Endothelial cell of umbilical vein (primary cell): ENCODE data around the gene SERPINA1. TPM values are rescaled to one million over a fixed set of nuclear protein-coding genes. Genes with fewer than 3 reads are reported as not detected.

ENCODE experiments used
- BruUV-seq: library from RNA; stranded (reverse); fragments of 400-500 nt; replicated peaks from 2 replicates; lab custom pipeline; 2021; lab: Mats Ljungman, UMichigan
- CTCF ChIA-PET: fragments of 300-600, 350-600 bp; sonication (Branson Sonifier 250); formaldehyde crosslinking; loops from one replicate; lab custom pipeline; 2021; ENCODE audit warnings: antibody characterized with exemption, inconsistent platforms; lab: Charles Lee
- POLR2A ChIA-PET: fragments of 300-600, 350-600 bp; sonication (Branson Sonifier 250); formaldehyde crosslinking; loops from one replicate; lab custom pipeline; 2021; ENCODE audit warnings: antibody characterized with exemption, inconsistent platforms; lab: Charles Lee
- DNase-seq: peaks from one replicate; pipeline ENCODE4 v3.0.0-alpha.2; 2011; ENCODE audit warnings: low read depth, low spot score
- FAIRE-seq: peaks from 2 replicates; lab custom pipeline; 2011; peaks lifted over from hg19 to GRCh38; lab: Jason Lieb, UNC
- H2AFZ ChIP-seq: 2 replicates; pipeline ENCODE4 v1.6.0; 2012; ENCODE audit warnings: low read depth, low read length, control low read depth, inconsistent platforms
- H3K27ac ChIP-seq: 2 replicates; pipeline ENCODE4 v1.5.1; 2011; ENCODE audit warnings: low read depth, mild to moderate bottlenecking, control low read depth, low read length, moderate library complexity; ENCODE audit not compliant: insufficient read depth
- H3K27me3 ChIP-seq, 2 experiments: 2 replicates each; pipeline versions ENCODE4 v1.6.0 to v1.6.1; 2011; ENCODE audit warnings: low read length in 2 of 2, mixed read lengths in 1 of 2; ENCODE audit not compliant: control insufficient read depth in 2 of 2, insufficient read depth in 2 of 2
- H3K36me3 ChIP-seq, 2 experiments: 2 replicates in 1 of 2; 3 replicates in 1 of 2; pipeline ENCODE4 v1.5.1; 2011; ENCODE audit warnings: low read length in 2 of 2, mild to moderate bottlenecking in 1 of 2, moderate library complexity in 1 of 2; ENCODE audit not compliant: control insufficient read depth in 2 of 2, insufficient read depth in 2 of 2; ENCODE audit errors: extremely low read depth in 1 of 2
- H3K4me1 ChIP-seq: 3 replicates; pipeline ENCODE4 v1.5.1; 2011; ENCODE audit warnings: mild to moderate bottlenecking, low read length; ENCODE audit not compliant: control insufficient read depth, insufficient read depth; ENCODE audit errors: extremely low read depth
- H3K4me2 ChIP-seq: 2 replicates; pipeline ENCODE4 v1.6.1; 2011; ENCODE audit warnings: low read length, control low read depth, mixed read lengths; ENCODE audit not compliant: insufficient read depth
- H3K4me3 ChIP-seq, 3 experiments: fragments of 200-600 bp in 1 of 3; sonication (generic), shearing (Covaris generic) in 1 of 3; replicated peaks in 1 of 3; 2 replicates each; pipeline ENCODE4 v1.5.1; 2011 to 2016; ENCODE audit warnings: control low read depth in 3 of 3, low read length in 3 of 3, mild to moderate bottlenecking in 2 of 3, inconsistent platforms in 1 of 3, low read depth in 1 of 3, moderate library complexity in 1 of 3; ENCODE audit not compliant: insufficient read depth in 1 of 3
- H3K79me2 ChIP-seq: 2 replicates; pipeline ENCODE4 v1.6.0; 2012; ENCODE audit warnings: low read length, inconsistent platforms; ENCODE audit not compliant: control insufficient read depth, insufficient read depth
- H3K9ac ChIP-seq: replicated peaks from 2 replicates; pipeline ENCODE3; 2011; ENCODE audit warnings: low read length, control low read depth; ENCODE audit not compliant: insufficient read depth; ENCODE audit errors: extremely low read depth
- H3K9me1 ChIP-seq: replicated peaks from 3 replicates; pipeline ENCODE4 v1.6.0; 2011; ENCODE audit warnings: mild to moderate bottlenecking, low read length; ENCODE audit not compliant: control insufficient read depth, insufficient read depth; ENCODE audit errors: extremely low read depth
- H3K9me3 ChIP-seq: replicated peaks from 2 replicates; pipeline ENCODE4 v1.5.1; 2012; ENCODE audit warnings: low read length, inconsistent platforms; ENCODE audit not compliant: control insufficient read depth, insufficient read depth
- H4K20me1 ChIP-seq: replicated peaks from 2 replicates; pipeline ENCODE3; 2011; ENCODE audit warnings: mild to moderate bottlenecking, low read length; ENCODE audit not compliant: control insufficient read depth, insufficient read depth; ENCODE audit errors: extremely low read depth
- EZH2 ChIP-seq: IDR thresholded peaks from 2 replicates; pipeline ENCODE4 v1.6.1; 2012; ENCODE audit warnings: borderline replicate concordance, low read depth, mild to moderate bottlenecking, moderate library complexity, low read length, inconsistent platforms; ENCODE audit not compliant: severe bottlenecking
- FOS ChIP-seq: IDR thresholded peaks from 2 replicates; pipeline ENCODE4 v1.6.1; 2011; ENCODE audit warnings: mild to moderate bottlenecking, low read length, moderate library complexity, borderline replicate concordance; ENCODE audit not compliant: insufficient read depth
- GATA2 ChIP-seq: IDR thresholded peaks from 2 replicates; pipeline ENCODE4 v1.7.0; 2011; ENCODE audit warnings: low read depth, mild to moderate bottlenecking, moderate library complexity, mixed read lengths, low read length; ENCODE audit not compliant: insufficient read length, insufficient read depth
- JUN ChIP-seq: IDR thresholded peaks from 2 replicates; pipeline ENCODE4 v1.6.1; 2011; ENCODE audit warnings: borderline replicate concordance, low read depth; ENCODE audit not compliant: insufficient read length, insufficient read depth
- MYC ChIP-seq: IDR thresholded peaks from one replicate; pipeline ENCODE4 v1.6.1; 2011; ENCODE audit warnings: mild to moderate bottlenecking, low read depth, low read length
- POLR2A ChIP-seq: IDR thresholded peaks from 2 replicates; pipeline ENCODE4 v1.6.1; 2012; ENCODE audit warnings: low read depth, mild to moderate bottlenecking, control low read depth, low read length
- POLR2AphosphoS5 ChIP-seq: IDR thresholded peaks from 2 replicates; pipeline ENCODE4 v1.6.1; 2012; ENCODE audit warnings: low read depth, mild to moderate bottlenecking, control low read depth, low read length, moderate library complexity; ENCODE audit not compliant: insufficient read depth
- dilution Hi-C: fragments of 300-500 bp; cut with MboI; formaldehyde crosslinking; loops from one replicate; pipeline ENCODE4 v1.15.0; 2019; ENCODE audit warnings: low sequenced_read_pairs; ENCODE audit not compliant: extremely low pct_ligation_motif_present
- intact Hi-C: fragments of 100-400 bp; cut with micrococcal nuclease; formaldehyde crosslinking; loops from one replicate; pipeline ENCODE4 v1.10.0; 2022
- polyA plus RNA-seq, 4 experiments: library from polyadenylated mRNA; depleted of rRNA in 3 of 4; stranded (reverse) in 3 of 4; unstranded in 1 of 4; fragments of >200 nt; gene quantifications; 2 replicates each; pipeline versions ENCODE4 v1.2.1 to v1.2.3, GENCODE V29; 2011 to 2012; ENCODE audit warnings: missing spikeins in 1 of 4
- total RNA-seq: library from RNA; stranded (reverse); gene quantifications from 2 replicates; pipeline ENCODE4 v1.2.3, GENCODE V29; 2021
- TF ChIP-seq, protein P1 (sequence below): IDR thresholded peaks from 2 replicates; pipeline ENCODE4 v1.6.1; 2011; ENCODE audit not compliant: insufficient read depth, insufficient read length
- TF ChIP-seq, protein P2 (sequence below), 2 donors: IDR thresholded peaks; 1 replicate in 1 of 2; 2 replicates in 1 of 2; pipeline ENCODE4 v1.5.1; 2011; ENCODE audit warnings: low read length in 2 of 2, mild to moderate bottlenecking in 2 of 2, moderate library complexity in 2 of 2, control low read depth in 1 of 2, inconsistent platforms in 1 of 2, low read depth in 1 of 2; ENCODE audit not compliant: insufficient read depth in 1 of 2; ENCODE audit errors: extremely low read depth in 1 of 2

SERPINA1 gene
- total and polyA plus RNA-seq, 2 donors (not counting 3 experiments of a cell fraction or from before 2014, with no cell fraction given), result not detected

DNA sequence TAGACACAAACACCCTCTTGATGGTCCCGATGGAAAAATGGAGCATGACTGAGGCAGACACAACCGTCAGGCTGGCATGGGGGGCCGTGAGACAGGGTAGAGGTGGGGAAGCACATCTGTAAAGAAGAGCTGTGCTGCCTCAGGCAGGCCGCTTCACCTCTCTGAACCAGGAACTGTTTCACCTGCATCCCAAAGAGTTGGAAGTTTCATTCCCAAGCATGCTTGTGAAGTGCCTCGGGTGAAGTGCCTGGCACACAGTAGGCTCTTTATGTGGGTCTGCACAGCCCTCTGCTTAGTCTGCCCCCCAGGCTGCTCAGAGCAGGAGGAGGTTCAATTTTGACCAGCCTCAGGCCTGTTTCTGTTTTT, 685 bp upstream of the SERPINA1 start:
- Histone ChIP-seq H3K27me3 (no peaks in the 10 kb centered on the region), H3K27ac (no peak overlapping the region), H3K9ac (no peak overlapping the region), H2AFZ (no peak overlapping the region), H3K79me2 (no peaks in the 10 kb centered on the region), H3K4me1 (no peaks in the 10 kb centered on the region), H3K36me3 (no peaks in the 10 kb centered on the region), H4K20me1 (no peaks in the 10 kb centered on the region), H3K4me3 (no peak overlapping the region), H3K9me1 (no peaks in the 10 kb centered on the region), H3K9me3 (no peaks in the 10 kb centered on the region), H3K4me2 (no peak overlapping the region)
- CTCF ChIA-PET, result no interaction called here
- TF ChIP-seq MYC, result no peak
- TF ChIP-seq EZH2, result no peak
- no peak for TF ChIP-seq GATA2
- no peak for TF ChIP-seq POLR2AphosphoS5
- no peak for TF ChIP-seq FOS
- TF ChIP-seq POLR2A, result no peak
- TF ChIP-seq, protein P1, sequence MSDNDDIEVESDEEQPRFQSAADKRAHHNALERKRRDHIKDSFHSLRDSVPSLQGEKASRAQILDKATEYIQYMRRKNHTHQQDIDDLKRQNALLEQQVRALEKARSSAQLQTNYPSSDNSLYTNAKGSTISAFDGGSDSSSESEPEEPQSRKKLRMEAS, result no peak
- TF ChIP-seq JUN, result no peak
- TF ChIP-seq, protein P2, sequence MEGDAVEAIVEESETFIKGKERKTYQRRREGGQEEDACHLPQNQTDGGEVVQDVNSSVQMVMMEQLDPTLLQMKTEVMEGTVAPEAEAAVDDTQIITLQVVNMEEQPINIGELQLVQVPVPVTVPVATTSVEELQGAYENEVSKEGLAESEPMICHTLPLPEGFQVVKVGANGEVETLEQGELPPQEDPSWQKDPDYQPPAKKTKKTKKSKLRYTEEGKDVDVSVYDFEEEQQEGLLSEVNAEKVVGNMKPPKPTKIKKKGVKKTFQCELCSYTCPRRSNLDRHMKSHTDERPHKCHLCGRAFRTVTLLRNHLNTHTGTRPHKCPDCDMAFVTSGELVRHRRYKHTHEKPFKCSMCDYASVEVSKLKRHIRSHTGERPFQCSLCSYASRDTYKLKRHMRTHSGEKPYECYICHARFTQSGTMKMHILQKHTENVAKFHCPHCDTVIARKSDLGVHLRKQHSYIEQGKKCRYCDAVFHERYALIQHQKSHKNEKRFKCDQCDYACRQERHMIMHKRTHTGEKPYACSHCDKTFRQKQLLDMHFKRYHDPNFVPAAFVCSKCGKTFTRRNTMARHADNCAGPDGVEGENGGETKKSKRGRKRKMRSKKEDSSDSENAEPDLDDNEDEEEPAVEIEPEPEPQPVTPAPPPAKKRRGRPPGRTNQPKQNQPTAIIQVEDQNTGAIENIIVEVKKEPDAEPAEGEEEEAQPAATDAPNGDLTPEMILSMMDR (IDR thresholded peaks at IDR 0.05; ENCODE audit: extremely low read depth in 1 of 2, insufficient read depth in 1 of 2, low read depth in 1 of 2, low read length in 2 of 2), result no peak
- POLR2A ChIA-PET, result no interaction called here
- no peak for DNase-seq
- intact Hi-C loops (no loop called here), dilution Hi-C loops (no loop called here)
- BruUV-seq, result no TSS peak
- no peak for FAIRE-seq
